HCT116 (cell line): Measurements from ENCODE around the gene SGCB. TPM values are rescaled to one million over a fixed set of nuclear protein-coding genes. Genes with fewer than 3 reads are reported as not detected.

Experiments used
- ATAC-seq: fragments of 200-7000 bp; cut with Tn5 transposase; 2 replicates; pipeline ENCODE4 v1.9.1; 2020; ENCODE audit warnings: mild to moderate bottlenecking, moderate library complexity
- BruUV-seq: library from RNA; stranded (reverse); fragments of 400-500 nt; replicated peaks from 2 replicates; lab custom pipeline; 2021; lab: Mats Ljungman, UMichigan
- CTCF ChIA-PET: fragments of 300-600 bp; sonication (Branson Sonifier 250); formaldehyde crosslinking; loops from one replicate; lab custom pipeline; 2021; ENCODE audit warnings: antibody characterized with exemption; lab: Charles Lee
- POLR2A ChIA-PET: fragments of 300-600, 350-600 bp; sonication (Branson Sonifier 250); formaldehyde crosslinking; loops from one replicate; lab custom pipeline; 2021; ENCODE audit warnings: antibody characterized with exemption; lab: Charles Lee
- RAD21 ChIA-PET, 2 experiments: fragments of 300-600 bp; sonication (Branson Sonifier 250); formaldehyde crosslinking; loops; one replicate each; lab custom pipeline; 2023; ENCODE audit warnings: low total read pairs in 2 of 2; ENCODE audit not compliant: uncharacterized antibody in 2 of 2, unreplicated experiment in 2 of 2, low non-redundant PET in 1 of 2; lab: Charles Lee
- DNase-seq: peaks from one replicate; pipeline ENCODE4 v3.0.0-alpha.2; 2010; ENCODE audit warnings: low read depth, low spot score
- H2AFZ ChIP-seq: fragments of 200-600 bp; shearing (Covaris generic), sonication (generic); 2 replicates; pipeline ENCODE4 v1.6.1; 2017; ENCODE audit warnings: low read depth, mixed run types, mixed read lengths, antibody characterized with exemption, low read length; ENCODE audit not compliant: poor library complexity, severe bottlenecking
- H3K27ac ChIP-seq: 2 replicates; pipeline ENCODE4 v1.5.1; 2012; ENCODE audit warnings: low read depth, low read length
- H3K27me3 ChIP-seq: fragments of 200-600 bp; sonication (generic); 2 replicates; pipeline ENCODE4 v1.6.1; 2016; ENCODE audit warnings: mixed run types, low read length, mixed read lengths; ENCODE audit not compliant: insufficient read depth
- H3K36me3 ChIP-seq, 2 experiments: fragments of 200-500 bp in 1 of 2; fragments of 200-600 bp in 1 of 2; sonication (Bioruptor generic) in 1 of 2; sonication (generic) in 1 of 2; 2 replicates each; pipeline versions ENCODE4 v1.5.1 to v1.6.1; 2014 to 2016; ENCODE audit warnings: low read length in 2 of 2, inconsistent platforms in 1 of 2, mixed read lengths in 1 of 2, mixed run types in 1 of 2; ENCODE audit not compliant: insufficient read depth in 2 of 2, control insufficient read depth in 1 of 2
- H3K4me1 ChIP-seq, 2 experiments: fragments of 200-600 bp in 1 of 2; sonication (generic) in 1 of 2; 2 replicates each; pipeline versions ENCODE4 v1.5.1 to v1.6.1; 2012 to 2017; ENCODE audit warnings: low read length in 2 of 2, inconsistent platforms in 1 of 2, mild to moderate bottlenecking in 1 of 2, mixed read lengths in 1 of 2, mixed run types in 1 of 2, moderate library complexity in 1 of 2; ENCODE audit not compliant: insufficient read depth in 2 of 2, control insufficient read depth in 1 of 2
- H3K4me2 ChIP-seq: fragments of 200-600 bp; sonication (generic); 2 replicates; pipeline ENCODE4 v1.6.1; 2017; ENCODE audit warnings: mixed run types, low read length, mixed read lengths
- H3K4me3 ChIP-seq, 2 experiments: fragments of 200-600 bp in 1 of 2; sonication (generic) in 1 of 2; replicated peaks in 1 of 2; 2 replicates each; pipeline ENCODE4 v1.5.1; 2011 to 2016; ENCODE audit warnings: low read length in 2 of 2, control low read depth in 1 of 2, low read depth in 1 of 2, mild to moderate bottlenecking in 1 of 2, mixed read lengths in 1 of 2, mixed run types in 1 of 2
- H3K79me2 ChIP-seq: fragments of 200-600 bp; sonication (generic); 2 replicates; pipeline ENCODE4 v1.6.1; 2017; ENCODE audit warnings: mild to moderate bottlenecking, mixed run types, low read length, moderate library complexity, mixed read lengths; ENCODE audit not compliant: insufficient read depth
- H3K9ac ChIP-seq: fragments of 200-600 bp; sonication (generic); 2 replicates; pipeline ENCODE4 v1.6.1; 2016; ENCODE audit warnings: low read length, mixed read lengths
- H3K9me2 ChIP-seq: fragments of 200-600 bp; sonication (generic), shearing (Covaris generic); 2 replicates; pipeline ENCODE4 v1.6.1; 2017; ENCODE audit warnings: mixed run types, mild to moderate bottlenecking, moderate library complexity; ENCODE audit not compliant: insufficient read depth
- H3K9me3 ChIP-seq, 2 experiments: fragments of 200-500 bp in 1 of 2; fragments of 200-600 bp in 1 of 2; sonication (Bioruptor generic) in 1 of 2; sonication (generic) in 1 of 2; 2 replicates each; pipeline ENCODE4 v1.6.1; 2014 to 2017; ENCODE audit warnings: low read length in 2 of 2, mixed read lengths in 2 of 2, inconsistent platforms in 1 of 2, low read depth in 1 of 2, mild to moderate bottlenecking in 1 of 2, mixed run types in 1 of 2, moderate library complexity in 1 of 2; ENCODE audit not compliant: control insufficient read depth in 1 of 2, insufficient read depth in 1 of 2
- H4K20me1 ChIP-seq: fragments of 200-600 bp; sonication (generic), shearing (Covaris generic); 2 replicates; pipeline ENCODE4 v1.6.1; 2017; ENCODE audit warnings: mixed run types, mild to moderate bottlenecking, moderate library complexity; ENCODE audit not compliant: insufficient read depth
- CBX3 ChIP-seq: IDR thresholded peaks from 2 replicates; pipeline ENCODE4 v1.6.1; 2012; ENCODE audit warnings: low read depth
- CTCF ChIP-seq, 3 experiments: fragments of 200-600 bp in 1 of 3; sonication (generic) in 1 of 3; IDR thresholded peaks in 2 of 3; conservative IDR thresholded peaks in 1 of 3; 2 replicates each; pipeline ENCODE4 v1.5.1; 2012 to 2017; ENCODE audit warnings: low read depth in 2 of 3, low read length in 2 of 3, antibody characterized with exemption in 1 of 3, borderline replicate concordance in 1 of 3, control low read depth in 1 of 3, mild to moderate bottlenecking in 1 of 3, mixed read lengths in 1 of 3, mixed run types in 1 of 3, moderate library complexity in 1 of 3; ENCODE audit not compliant: insufficient read depth in 1 of 3
- EZH2phosphoT487 ChIP-seq: fragments of 200-600 bp; IDR thresholded peaks from 2 replicates; pipeline ENCODE4 v1.6.1; 2018; ENCODE audit warnings: antibody characterized with exemption, borderline replicate concordance
- FOSL1 ChIP-seq: IDR thresholded peaks from 2 replicates; pipeline ENCODE4 v1.6.1; 2012; ENCODE audit warnings: low read depth
- JUND ChIP-seq: IDR thresholded peaks from 2 replicates; pipeline ENCODE4 v1.6.1; 2012
- POLR2AphosphoS5 ChIP-seq: IDR thresholded peaks from 2 replicates; pipeline ENCODE4 v1.6.1; 2011; ENCODE audit warnings: mild to moderate bottlenecking, low read depth, low read length, moderate library complexity
- RAD21 ChIP-seq: IDR thresholded peaks from 2 replicates; pipeline ENCODE4 v1.6.1; 2012; ENCODE audit warnings: low read depth, mild to moderate bottlenecking
- SIN3A ChIP-seq: IDR thresholded peaks from 2 replicates; pipeline ENCODE4 v1.6.1; 2012; ENCODE audit warnings: low read depth
- SP1 ChIP-seq: IDR thresholded peaks from 2 replicates; pipeline ENCODE4 v1.6.1; 2012; ENCODE audit warnings: low read depth
- YY1 ChIP-seq: IDR thresholded peaks from 2 replicates; pipeline ENCODE4 v1.6.1; 2011; ENCODE audit warnings: low read length, low read depth, moderate library complexity, mild to moderate bottlenecking; ENCODE audit not compliant: insufficient replicate concordance; ENCODE audit errors: extremely low read depth
- ZNF274 ChIP-seq: fragments of 200-500 bp; sonication (Bioruptor generic); IDR thresholded peaks from 2 replicates; pipeline ENCODE4 v1.6.1; 2014; ENCODE audit warnings: mild to moderate bottlenecking, low read depth, low read length, inconsistent platforms
- intact Hi-C: fragments of 100-400 bp; cut with micrococcal nuclease; formaldehyde crosslinking; loops from 2 replicates; pipeline ENCODE4 v1.10.0; 2022
- total RNA-seq: library from RNA; stranded (reverse); gene quantifications from one replicate; pipeline ENCODE4 v1.2.1, GENCODE V29; 2021; ENCODE audit not compliant: unreplicated experiment

Gene SGCB
- total RNA-seq, 1 experiment from 2014 or later = 18.3 TPM

- DNase-seq (no peak), ATAC-seq (no peak)
- no peaks in the 10 kb centered on the region for H4K20me1 ChIP-seq
- ChIA-PET RAD21 (no interaction called here), CTCF (no interaction called here), POLR2A (no interaction called here)
- no peak overlapping the region for H3K27ac ChIP-seq
- H3K79me2 ChIP-seq = no peaks in the 10 kb centered on the region
- no peaks in the 10 kb centered on the region for H3K9me2 ChIP-seq
- H3K9me3 ChIP-seq = no peaks in the 10 kb centered on the region
- no peak overlapping the region for H3K9ac ChIP-seq
- no peak overlapping the region for H2AFZ ChIP-seq
- H3K4me1 ChIP-seq = no peaks in the 10 kb centered on the region
- intact Hi-C loops = no loop called here
- no peaks in the 10 kb centered on the region for H3K36me3 ChIP-seq
- TF ChIP-seq RAD21 = no peak
- no peaks in the 10 kb centered on the region for H3K27me3 ChIP-seq
- no peak overlapping the region for H3K4me2 ChIP-seq
- no TSS peak for BruUV-seq
- H3K4me3 ChIP-seq = no peak overlapping the region
Observed at GRCh38 chr4:52010986-52011385, 27.1 kb downstream of the SGCB start.

GRCh38 chr4:52006887-52007286, 31.2 kb downstream of the SGCB start:
- TF ChIP-seq SIN3A (no peak), JUND (no peak), YY1 (no peak), CBX3 (no peak), EZH2phosphoT487 (no peak), ZNF274 (no peak), CTCF (IDR thresholded peaks at IDR 0.05 in 2 of 3, conservative IDR thresholded peaks at IDR 0.05 in 1 of 3; ENCODE audit: borderline replicate concordance in 1 of 3, insufficient read depth in 1 of 3, low read depth in 2 of 3, low read length in 2 of 3) (no peak), FOSL1 (no peak), POLR2AphosphoS5 (no peak), SP1 (no peak)
- Histone ChIP-seq H3K9me3 (no peaks in the 10 kb centered on the region), H3K4me1 (no peaks in the 10 kb centered on the region), H3K4me3 (no peak overlapping the region), H4K20me1 (no peaks in the 10 kb centered on the region), H2AFZ (no peak overlapping the region), H3K9ac (no peak overlapping the region), H3K27ac (no peak overlapping the region), H3K27me3 (no peaks in the 10 kb centered on the region), H3K4me2 (no peak overlapping the region), H3K36me3 (no peaks in the 10 kb centered on the region), H3K9me2 (no peaks in the 10 kb centered on the region), H3K79me2 (no peaks in the 10 kb centered on the region)
- ChIA-PET CTCF (no interaction called here), RAD21 (no interaction called here), POLR2A (no interaction called here)
- intact Hi-C loops = no loop called here
- DNase-seq = no peak
- no TSS peak for BruUV-seq
- no peak for ATAC-seq
